NCI-H2171 (cell line): ENCODE results near the gene MAP6.

Experiments
- DNase-seq: peaks from one replicate; lab custom pipeline; 2025; lab: John Stamatoyannopoulos, UW

Gene MAP6

DNA sequence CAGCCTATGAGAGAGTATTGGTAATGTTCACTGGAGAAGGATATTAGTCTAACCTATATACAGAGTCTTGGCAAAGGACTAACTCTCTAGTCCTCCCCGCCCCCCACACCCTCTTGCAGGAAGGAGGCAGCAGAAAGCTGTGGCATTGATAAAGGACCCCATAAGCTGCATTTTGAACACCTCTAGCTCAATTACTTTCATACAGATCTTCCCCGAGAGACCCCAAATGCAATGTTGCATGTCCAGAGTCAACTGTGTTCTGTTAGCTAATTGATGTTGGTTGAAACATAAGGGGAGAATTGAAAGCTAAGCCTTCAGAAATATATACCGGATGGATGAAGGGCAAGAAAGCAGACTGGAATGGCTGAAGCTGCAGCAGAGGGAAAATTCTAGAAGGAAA, 2.8 kb downstream of the MAP6 start:
- no peak for DNase-seq

GRCh38 chr11:75665126-75665525, 3.7 kb downstream of the MAP6 start:
- no peak for DNase-seq

- DNase-seq: no peak
Observed at GRCh38 chr11:75664389-75664788, 4.4 kb downstream of the MAP6 start.

GRCh38 chr11:75663808-75664207, 5.0 kb downstream of the MAP6 start:
- DNase-seq: no peak

- DNase-seq: no peak
Observed at GRCh38 chr11:75659836-75660235, 9.0 kb downstream of the MAP6 start.

DNA sequence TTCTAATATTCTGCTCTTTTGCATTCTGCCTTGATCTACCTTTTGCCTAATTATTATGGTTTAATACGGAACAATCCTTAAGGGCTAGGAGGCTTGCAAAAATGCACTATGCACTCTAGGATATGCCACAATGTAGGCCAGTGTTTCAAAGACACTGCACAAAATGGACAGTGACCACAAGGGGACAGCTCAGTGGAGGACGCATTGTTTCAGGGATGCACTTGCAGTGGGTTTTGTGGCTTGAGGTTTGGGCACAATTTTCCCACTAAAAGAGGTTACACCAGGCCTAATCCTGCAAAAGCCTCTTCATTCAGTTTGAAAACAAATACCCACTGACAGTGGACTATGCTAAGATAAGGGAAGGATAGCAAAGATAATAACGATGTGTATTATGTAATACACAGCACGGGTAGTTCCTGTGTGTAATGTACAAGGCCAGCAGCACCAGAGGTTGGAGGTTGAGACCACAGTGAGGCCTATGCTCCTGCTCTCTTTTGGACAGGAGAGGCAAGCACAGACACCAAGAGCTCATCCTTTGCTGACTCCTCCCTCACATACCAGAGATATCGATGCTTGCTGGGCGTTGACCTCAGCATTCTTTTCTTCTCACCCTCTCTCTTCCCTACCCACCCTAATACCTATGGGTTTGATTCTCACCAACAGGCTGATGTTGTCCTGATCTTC, 12.7 kb downstream of the MAP6 start:
- no peak for DNase-seq

DNA sequence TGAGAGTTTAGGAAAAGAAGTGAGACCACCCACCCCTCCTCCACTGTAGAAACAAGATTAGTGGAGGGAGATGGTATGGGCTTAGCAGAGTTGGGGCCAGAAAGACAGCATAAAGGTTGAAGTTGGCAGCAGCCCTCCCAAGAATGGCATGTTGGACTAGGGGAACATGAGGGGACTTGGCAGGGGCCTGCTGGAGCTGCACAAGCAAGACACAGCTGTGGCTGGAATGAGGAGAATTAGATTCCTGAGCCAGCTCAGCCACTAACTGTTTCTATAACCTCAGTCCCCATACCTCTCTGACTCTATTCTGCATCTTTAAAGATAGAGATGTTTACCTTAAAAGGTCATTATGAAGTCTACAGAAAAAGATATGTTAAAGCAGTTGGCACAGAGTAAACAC, 13.2 kb downstream of the MAP6 start:
- DNase-seq: no peak

DNA sequence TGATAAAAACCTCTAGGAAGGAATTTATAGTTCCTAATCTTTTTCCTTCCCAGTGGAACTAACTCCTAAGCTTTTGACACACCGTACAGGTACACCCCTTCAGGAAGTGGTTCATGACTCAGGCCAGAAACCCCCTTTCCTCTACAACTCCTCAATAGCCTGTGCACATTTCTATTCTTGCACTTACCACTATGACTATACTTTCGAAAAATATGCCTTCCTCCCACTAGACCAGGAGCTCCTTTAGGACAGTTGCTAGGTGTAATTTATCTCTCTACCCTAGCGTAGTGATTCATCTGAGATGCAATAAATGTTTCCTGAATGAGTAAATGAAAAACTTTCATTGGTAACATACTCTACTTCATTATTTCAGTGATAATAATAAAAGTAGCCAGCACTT, 14.5 kb downstream of the MAP6 start:
- no peak for DNase-seq

GRCh38 chr11:75653532-75653931, 15.3 kb downstream of the MAP6 start:
- DNase-seq: no peak

- no peak for DNase-seq
Observed at GRCh38 chr11:75652936-75653335, 15.9 kb downstream of the MAP6 start.

- no peak for DNase-seq
Observed at GRCh38 chr11:75651218-75651617, 17.6 kb downstream of the MAP6 start.

GRCh38 chr11:75650167-75650723, 18.6 kb downstream of the MAP6 start:
- DNase-seq: no peak

DNA sequence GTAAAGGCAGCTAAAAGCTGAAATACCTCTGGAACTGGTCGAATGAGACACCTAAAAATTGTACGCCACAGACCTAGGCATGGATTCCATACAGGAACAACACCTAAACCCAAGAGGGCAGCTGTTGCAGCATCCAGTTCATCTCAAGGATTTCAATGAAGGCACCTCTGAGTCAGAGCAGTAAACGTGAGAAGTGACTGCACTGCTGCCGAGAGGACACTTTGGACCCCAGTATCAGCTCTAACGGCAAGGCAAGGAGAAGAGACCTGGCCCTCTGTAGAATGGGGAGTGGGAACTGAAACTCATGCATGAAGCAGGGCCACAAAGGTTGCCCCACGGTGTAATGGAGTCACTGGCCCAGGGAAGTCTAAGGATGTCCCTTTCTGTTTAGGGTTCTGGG, 23.9 kb downstream of the MAP6 start:
- DNase-seq: no peak

DNA sequence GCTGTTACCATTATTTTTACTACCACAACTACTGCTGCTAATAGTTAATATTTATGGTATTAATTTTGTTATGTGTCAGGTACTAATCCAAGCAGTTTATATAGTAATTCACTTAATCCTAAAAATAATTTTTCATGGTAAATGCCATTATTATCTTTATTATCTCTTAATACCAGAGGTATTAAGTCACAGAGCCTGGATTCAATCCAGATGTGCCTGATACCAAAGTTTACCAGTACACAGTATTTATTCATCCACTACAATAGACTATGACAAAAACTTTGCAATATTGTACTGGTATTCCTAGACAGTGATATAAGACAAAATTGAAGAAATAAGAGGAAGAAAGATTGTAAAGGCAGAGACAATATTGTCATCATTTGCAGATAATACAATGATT, 24.5 kb downstream of the MAP6 start:
- no peak for DNase-seq

DNA sequence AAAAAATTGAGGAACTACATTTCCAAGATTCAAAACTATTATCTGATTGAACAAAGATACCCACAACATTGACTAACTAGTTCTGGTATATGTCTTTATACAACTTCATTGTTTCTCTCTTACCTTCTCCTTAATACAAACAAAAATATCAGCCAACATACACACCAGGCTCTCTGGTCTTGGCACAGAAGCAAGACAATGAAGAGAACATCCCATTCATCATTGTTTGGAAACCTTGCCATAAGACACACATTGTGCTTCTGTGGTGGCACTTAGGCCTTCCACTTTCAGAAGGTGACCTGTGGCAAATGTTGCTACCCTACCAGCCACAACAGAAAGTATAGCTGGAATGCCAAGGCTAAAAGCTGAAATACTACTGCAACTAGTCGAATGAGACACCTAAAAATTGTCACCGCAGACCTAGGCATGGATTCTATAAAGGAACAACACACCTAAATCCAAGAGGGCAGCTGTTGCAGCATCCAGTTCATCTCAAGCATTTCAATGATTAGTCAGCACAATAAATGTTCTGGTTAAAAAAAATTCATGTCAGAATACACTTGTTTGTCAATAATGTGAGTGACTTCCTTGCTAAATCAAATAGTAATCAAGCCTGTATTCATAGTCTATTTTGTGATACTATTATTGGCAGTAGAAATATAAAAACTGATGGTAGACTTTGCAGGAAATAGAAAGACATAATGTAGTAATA, 26.3 kb downstream of the MAP6 start:
- DNase-seq: no peak

DNA sequence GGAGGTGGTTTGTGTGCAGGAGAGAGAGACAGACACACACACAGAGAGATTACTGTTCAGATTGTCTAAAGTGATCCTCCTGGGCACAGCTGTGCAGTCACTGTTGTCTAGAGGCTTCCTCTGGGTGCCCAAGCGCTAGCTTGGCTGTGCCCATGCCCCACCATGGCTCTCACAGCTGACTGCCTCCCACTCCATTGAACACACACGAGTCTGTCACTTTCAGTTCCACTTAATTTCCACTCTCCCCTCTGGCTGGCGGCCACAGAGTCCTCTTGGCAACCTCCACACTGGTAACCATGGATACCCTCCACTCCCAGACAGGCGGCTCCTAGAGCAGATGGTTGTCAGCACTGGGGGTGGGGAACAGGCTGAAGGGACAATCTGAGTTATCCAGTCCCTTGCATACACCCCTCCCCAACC, 29.1 kb downstream of the MAP6 start:
- DNase-seq: peak; percentile 73

DNA sequence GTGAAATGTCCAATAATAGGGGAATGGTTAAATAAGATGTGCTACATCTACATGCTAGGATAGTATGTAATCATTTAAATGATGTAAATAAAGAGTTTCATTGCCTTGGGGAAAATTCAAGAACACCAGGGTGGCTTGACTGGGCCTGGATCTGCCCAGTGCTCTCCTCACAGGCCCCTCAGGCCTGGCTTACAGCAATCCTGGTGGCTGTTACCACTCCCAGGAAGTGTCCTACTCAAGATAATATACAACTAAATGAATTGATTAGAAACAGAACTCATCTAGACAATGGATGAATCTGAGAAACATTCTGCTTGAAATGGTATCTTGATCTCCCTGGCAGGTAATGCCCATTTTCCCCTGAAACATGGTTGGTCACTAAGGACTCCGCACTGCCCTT, 30.8 kb downstream of the MAP6 start:
- no peak for DNase-seq

GRCh38 chr11:75635066-75635862, 33.6 kb downstream of the MAP6 start:
- peak; percentile 88 for DNase-seq

DNA sequence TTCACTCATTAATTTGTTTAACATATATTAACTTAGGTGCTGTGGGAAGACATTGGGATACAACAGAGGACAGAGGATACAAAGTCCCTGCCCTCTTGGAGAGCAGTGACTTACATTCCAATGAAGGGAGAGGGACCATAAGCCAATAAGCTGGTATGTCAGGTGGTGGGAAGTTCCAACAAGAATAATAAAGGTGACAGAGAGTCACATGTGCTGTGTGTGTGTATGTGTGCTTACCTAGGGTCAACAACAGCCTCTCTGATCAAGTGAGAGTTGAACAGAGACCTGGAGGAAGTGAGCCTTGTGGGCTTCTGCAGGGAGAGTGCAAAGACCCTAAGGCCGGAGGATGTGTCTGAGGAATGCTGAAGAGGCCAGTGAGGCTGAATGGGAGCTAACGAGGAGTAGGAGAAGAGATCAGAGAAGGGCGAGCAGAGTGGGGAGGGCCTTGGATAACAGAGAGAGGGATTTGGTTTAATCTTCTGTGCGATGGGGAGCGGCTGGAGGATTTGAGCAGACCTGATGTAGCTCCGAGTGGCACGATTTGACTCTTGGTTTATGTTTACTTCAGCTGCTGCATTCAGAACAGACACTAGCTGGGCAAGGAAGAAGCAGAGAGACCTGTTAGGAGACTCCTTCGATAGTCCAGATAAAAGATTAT, 35.3 kb downstream of the MAP6 start:
- no peak for DNase-seq

DNA sequence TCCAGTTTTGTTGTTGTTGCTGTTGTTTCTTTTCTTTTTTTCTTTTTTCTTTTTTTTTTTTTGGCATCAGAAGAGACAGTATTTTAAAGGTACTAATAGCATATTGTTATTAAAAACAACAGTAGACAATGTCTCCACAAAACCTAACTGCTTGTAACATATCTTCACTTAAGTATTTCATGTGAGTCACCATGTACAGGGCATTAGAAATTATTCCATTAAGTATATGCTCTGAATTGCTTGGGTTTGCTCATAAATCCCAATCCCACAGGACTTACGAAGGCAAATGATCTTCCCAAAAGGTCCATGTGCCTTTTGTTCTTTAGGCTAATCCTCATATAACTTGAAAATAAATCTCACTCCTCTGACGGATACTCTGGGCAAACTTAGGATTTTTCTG, 35.9 kb downstream of the MAP6 start:
- DNase-seq: no peak

DNA sequence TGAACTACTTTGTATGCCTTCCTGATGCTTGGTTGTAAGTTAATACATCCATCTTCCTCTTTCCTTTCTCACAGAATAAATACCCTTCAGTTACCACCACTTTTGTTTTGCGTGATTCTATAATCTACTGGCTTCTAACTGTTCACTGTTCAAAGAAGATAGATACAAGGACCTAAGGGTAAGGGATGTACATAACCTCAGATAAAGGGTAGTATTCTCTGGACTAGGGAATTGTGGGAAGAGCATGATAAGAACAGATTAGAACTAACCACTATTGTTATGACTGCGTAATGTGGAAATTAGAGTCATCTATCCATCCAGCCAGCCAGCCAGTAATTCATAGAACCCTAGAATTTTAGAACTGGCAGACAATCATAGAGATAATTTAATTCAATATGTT, 36.4 kb downstream of the MAP6 start:
- DNase-seq: no peak

DNA sequence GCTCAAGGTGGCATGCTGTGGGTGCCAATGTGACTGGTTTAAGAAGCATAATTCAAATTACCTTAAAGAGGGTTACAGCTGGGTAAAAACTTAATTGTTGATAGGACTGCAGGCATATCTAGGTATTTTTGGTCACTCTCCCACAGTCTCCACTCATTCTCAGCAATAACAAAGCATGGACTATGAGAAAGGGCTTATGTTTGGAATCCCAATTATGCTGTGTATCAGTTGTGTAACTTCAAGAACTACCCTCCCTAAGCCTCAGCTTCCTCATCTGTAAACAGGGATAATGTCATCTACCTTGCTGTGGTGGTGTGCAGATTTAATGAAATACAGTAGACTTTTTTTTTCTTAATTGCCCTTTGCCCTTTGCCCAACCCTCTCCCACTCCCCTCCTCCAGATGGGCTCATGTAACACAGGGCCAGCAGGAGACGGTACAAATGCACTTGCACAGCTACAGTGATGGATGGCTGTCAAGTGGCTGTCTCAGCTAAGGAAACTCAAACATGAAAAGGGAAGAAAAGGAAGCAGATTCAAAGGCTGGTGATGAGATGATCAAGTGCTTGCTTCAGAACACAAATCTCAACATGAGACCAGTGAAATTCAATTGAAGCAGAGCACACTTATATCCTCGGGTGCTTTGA, 37.6 kb downstream of the MAP6 start:
- no peak for DNase-seq
